ENCODE data around the gene ZNF22. TPM values are rescaled to one million over a fixed set of nuclear protein-coding genes. Genes with fewer than 3 reads are reported as not detected.

The ZNF22 gene
- total and polyA plus RNA-seq, 9 donors, result 19.4 to 38.0 (median 27.4) TPM

GRCh38 chr10:44966816-44967509 lies 33.8 kb upstream of the ZNF22 start:
- peaks cover 1% of the 10 kb centered on the region for H3K4me1 ChIP-seq (ENCODE audit: insufficient read depth)
- H3K36me3 ChIP-seq, result no peaks in the 10 kb centered on the region
- TF ChIP-seq POLR2A (IDR thresholded peaks at IDR 0.05), result no peak
- no peak for TF ChIP-seq CTCF (IDR thresholded peaks at IDR 0.05)
- TF ChIP-seq EP300 (IDR thresholded peaks at IDR 0.05), result no peak
- 85 to 87% (median 86%) methylated on average over 8 of the region's 8 CpGs for WGBS, 3 donors
- no peaks in the 10 kb centered on the region for H3K27me3 ChIP-seq
- H3K9me3 ChIP-seq, result no peaks in the 10 kb centered on the region
- intact Hi-C loops (cut with DNase I), result no loop called here
- H3K27ac ChIP-seq, result no peak overlapping the region
- DNase-seq, result peak in 2 of 5 donors; percentile 9 to 22
- H3K4me3 ChIP-seq, result no peak overlapping the region

DNA sequence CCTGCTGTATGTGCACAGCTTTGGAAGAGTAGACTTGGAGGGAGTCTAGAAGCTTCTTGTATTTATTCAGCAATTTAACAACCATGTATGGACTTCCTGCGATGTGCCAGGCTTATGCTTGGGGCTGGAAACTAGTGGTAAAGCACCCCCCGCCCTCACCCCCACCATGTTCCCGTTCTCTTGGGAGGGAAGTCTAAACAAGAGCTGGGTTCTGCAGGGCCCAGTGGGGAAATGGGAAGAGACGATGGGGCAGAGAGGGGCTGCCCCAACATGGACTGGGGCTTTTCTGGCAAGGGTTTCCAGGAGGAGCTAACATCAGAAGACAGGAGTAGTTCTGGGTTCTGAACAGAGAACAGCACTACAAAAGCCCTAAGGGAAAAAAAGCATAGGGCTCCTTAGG lies 33.1 kb upstream of the ZNF22 start:
- TF ChIP-seq CTCF (IDR thresholded peaks at IDR 0.05) (no peak), EP300 (IDR thresholded peaks at IDR 0.05) (no peak), POLR2A (IDR thresholded peaks at IDR 0.05) (no peak)
- Histone ChIP-seq H3K4me3 (no peak overlapping the region), H3K4me1 (ENCODE audit: insufficient read depth) (peaks cover 1% of the 10 kb centered on the region), H3K27ac (no peak overlapping the region), H3K27me3 (no peaks in the 10 kb centered on the region), H3K9me3 (no peaks in the 10 kb centered on the region), H3K36me3 (no peaks in the 10 kb centered on the region)
- DNase-seq, result peak in 1 of 5 donors; percentile 31
- intact Hi-C loops (cut with DNase I), result no loop called here
- 78 to 82% (median 81%) methylated on average over 4 of the region's 4 CpGs for WGBS, 3 donors

DNA sequence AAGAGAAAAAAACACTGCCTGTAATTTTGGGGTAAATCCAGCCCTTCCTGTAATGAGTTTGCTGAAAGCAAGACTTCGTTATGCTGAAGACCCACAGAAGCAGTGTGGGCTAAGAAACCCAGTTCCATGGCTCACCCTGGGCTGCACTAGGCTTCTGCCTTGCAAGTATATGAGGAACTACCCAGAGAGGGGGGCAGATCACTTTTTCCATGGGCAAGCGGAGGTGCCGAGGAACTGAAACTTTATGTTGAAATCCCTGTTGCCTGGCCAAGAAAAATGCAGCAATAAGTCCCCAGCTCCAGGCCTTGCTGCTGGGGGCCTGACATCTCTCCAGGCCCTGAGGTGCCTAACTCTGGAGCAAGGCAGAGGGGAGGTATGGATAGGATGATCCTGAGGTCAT lies 32.6 kb upstream of the ZNF22 start:
- peaks cover 1% of the 10 kb centered on the region for H3K4me1 ChIP-seq (ENCODE audit: insufficient read depth)
- no peaks in the 10 kb centered on the region for H3K27me3 ChIP-seq
- H3K36me3 ChIP-seq, result no peaks in the 10 kb centered on the region
- no peak overlapping the region for H3K27ac ChIP-seq
- H3K4me3 ChIP-seq, result no peak overlapping the region
- no peak for TF ChIP-seq EP300 (IDR thresholded peaks at IDR 0.05)
- TF ChIP-seq CTCF (IDR thresholded peaks at IDR 0.05), result no peak
- TF ChIP-seq POLR2A (IDR thresholded peaks at IDR 0.05), result no peak
- H3K9me3 ChIP-seq, result no peaks in the 10 kb centered on the region
- WGBS, 3 donors, result 41 to 68% (median 61%) methylated on average over 3 of the region's 3 CpGs
- intact Hi-C loops (cut with DNase I), result no loop called here
- peak in 1 of 5 donors; percentile 45 for DNase-seq

DNA sequence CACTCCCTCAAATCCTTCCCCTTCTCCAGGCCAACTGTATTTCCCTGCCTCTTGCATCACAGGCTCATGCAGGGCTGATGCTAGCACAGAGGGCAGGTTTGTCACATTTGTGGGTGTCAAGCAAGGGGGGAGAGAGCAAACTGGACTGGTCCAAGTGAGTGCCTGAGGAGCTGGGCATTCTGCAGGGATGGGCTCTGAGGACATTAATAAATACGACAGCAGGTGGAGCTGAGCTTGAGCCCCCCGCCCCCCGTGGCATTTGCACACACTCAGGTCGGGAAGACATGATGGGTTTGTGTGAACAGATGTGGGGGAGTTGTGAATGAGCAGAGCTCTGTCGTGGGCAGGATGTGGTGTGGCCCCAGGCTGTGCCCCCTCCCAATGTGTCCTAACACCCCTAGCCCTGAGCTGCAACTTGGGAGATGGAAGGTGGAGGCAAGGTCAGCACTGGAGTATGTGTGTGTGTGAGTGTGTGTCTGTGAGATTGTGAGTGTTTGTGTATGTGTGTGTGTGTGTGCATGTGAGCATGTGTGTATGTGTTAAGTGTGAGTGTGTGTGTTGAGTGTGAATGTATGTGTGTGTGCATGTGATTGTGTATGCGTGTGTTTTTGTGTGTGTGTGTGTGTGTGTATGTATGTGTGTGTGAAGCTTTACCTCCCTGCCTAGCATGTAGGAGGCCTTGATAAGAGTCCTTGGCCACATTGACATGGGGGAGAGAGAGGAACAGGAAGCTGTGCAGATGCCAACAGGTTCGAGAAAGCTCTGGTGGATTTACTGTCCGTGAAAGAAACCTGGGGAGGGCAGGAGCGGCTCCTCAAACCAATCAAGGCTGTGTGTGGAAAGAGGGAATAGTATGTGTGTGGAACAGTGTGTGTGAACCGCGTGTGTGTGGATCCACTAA lies 32.0 kb upstream of the ZNF22 start:
- Histone ChIP-seq H3K27ac (no peak overlapping the region), H3K27me3 (no peaks in the 10 kb centered on the region), H3K4me3 (no peak overlapping the region), H3K36me3 (no peaks in the 10 kb centered on the region), H3K4me1 (ENCODE audit: insufficient read depth) (peaks cover 1% of the 10 kb centered on the region), H3K9me3 (no peaks in the 10 kb centered on the region)
- TF ChIP-seq EP300 (IDR thresholded peaks at IDR 0.05), result no peak
- no peak for TF ChIP-seq CTCF (IDR thresholded peaks at IDR 0.05)
- TF ChIP-seq POLR2A (IDR thresholded peaks at IDR 0.05), result no peak
- WGBS, 3 donors, result 71 to 78% (median 73%) methylated on average over 11 of the region's 11 CpGs
- intact Hi-C loops (cut with DNase I), result no loop called here
- DNase-seq, result peak in 1 of 5 donors; percentile 16
